ENCODE data around the gene KRTAP19-4. TPM values are rescaled to one million over a fixed set of nuclear protein-coding genes. Genes with fewer than 3 reads are reported as not detected.

The KRTAP19-4 gene
- total RNA-seq, 1 experiment from 2014 or later, result not detected

- no peaks in the 10 kb centered on the region for H3K36me3 ChIP-seq (ENCODE audit: low read depth, low read length)
- no peaks in the 10 kb centered on the region for H3F3A ChIP-seq (ENCODE audit: low read length, unreplicated experiment)
- H3K27me3 ChIP-seq (ENCODE audit: low read length), result no peaks in the 10 kb centered on the region
- DNase-seq, result no peak
- ATAC-seq, result no peak
- no peak within 1 kb of the TSS for H2AFZ ChIP-seq (ENCODE audit: low read length)
- TF ChIP-seq EZH2phosphoT487 (IDR thresholded peaks at IDR 0.05; ENCODE audit: borderline replicate concordance, low read length) (no peak), EZH2 (IDR thresholded peaks at IDR 0.05; ENCODE audit: low read length, unreplicated experiment) (no peak)
- TF ChIP-seq, protein P1, sequence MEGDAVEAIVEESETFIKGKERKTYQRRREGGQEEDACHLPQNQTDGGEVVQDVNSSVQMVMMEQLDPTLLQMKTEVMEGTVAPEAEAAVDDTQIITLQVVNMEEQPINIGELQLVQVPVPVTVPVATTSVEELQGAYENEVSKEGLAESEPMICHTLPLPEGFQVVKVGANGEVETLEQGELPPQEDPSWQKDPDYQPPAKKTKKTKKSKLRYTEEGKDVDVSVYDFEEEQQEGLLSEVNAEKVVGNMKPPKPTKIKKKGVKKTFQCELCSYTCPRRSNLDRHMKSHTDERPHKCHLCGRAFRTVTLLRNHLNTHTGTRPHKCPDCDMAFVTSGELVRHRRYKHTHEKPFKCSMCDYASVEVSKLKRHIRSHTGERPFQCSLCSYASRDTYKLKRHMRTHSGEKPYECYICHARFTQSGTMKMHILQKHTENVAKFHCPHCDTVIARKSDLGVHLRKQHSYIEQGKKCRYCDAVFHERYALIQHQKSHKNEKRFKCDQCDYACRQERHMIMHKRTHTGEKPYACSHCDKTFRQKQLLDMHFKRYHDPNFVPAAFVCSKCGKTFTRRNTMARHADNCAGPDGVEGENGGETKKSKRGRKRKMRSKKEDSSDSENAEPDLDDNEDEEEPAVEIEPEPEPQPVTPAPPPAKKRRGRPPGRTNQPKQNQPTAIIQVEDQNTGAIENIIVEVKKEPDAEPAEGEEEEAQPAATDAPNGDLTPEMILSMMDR (conservative IDR thresholded peaks at IDR 0.05; ENCODE audit: low read depth, low read length), result no peak
- H3K4me3 ChIP-seq (ENCODE audit: low read length), result no peak within 1 kb of the TSS
- POLR2A ChIA-PET (ENCODE audit: unreplicated experiment), result no interaction called here
- no peaks in the 10 kb centered on the region for H3K9me2 ChIP-seq (replicated peaks; ENCODE audit: low read length)
- H3K4me2 ChIP-seq (ENCODE audit: low read length), result no peak within 1 kb of the TSS
- intact Hi-C loops (cut with micrococcal nuclease), result no loop called here
- CTCF ChIA-PET, result interaction anchor here (0.5 kb wide), 1 partner anchor 760 kb away, joined by 3 read pairs; no protein-coding TSS in a partner anchor
- H3K4me1 ChIP-seq (ENCODE audit: insufficient read depth, low read length), result no peaks in the 10 kb centered on the region
- no peaks in the 10 kb centered on the region for H3K9me3 ChIP-seq (ENCODE audit: low read length)
- no TSS peak for BruUV-seq (replicated peaks)
- H3K27ac ChIP-seq (ENCODE audit: low read length), result no peak within 1 kb of the TSS
- H4K20me1 ChIP-seq (ENCODE audit: low read length), result no peaks in the 10 kb centered on the region
- no peak within 1 kb of the TSS for H3K9ac ChIP-seq (ENCODE audit: low read length)
- no peaks in the 10 kb centered on the region for H3K79me2 ChIP-seq (ENCODE audit: low read length)
Measured at GRCh38 chr21:30491963-30492428, 5.0 kb downstream of the KRTAP19-4 start, which contains the start of gene KRTAP19-3. Gene KRTAP19-3, minus strand, starts transcription at chr21:30492013. Its CDS starts 56 bp downstream, at chr21:30491957.

DNA sequence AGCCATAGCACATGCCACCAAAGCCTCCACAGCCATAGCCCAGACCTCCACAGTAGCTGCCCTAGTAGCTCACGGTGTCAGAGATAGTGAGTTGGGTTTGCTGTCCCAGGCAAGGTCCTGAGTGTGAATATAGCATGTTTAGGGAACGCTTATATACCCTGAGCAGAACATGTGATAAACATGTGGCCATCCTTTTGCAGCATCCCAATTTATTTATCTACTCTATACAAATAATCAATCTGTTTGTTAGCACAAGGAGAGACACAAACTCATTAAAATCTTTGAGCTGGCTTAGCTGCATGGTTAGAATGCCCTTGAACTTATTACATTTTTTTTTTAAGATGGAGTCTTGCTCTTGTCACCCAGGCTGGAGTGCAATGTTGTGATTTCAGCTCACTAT is 9.6 kb downstream of the KRTAP19-4 start, which contains the start of gene KRTAP19-2:
KRTAP19-2 (minus strand) TSS at position 101 of the 400 bp plus-strand sequence; CDS start at position 13, 88 bp downstream.
- intact Hi-C loops (cut with micrococcal nuclease), result no loop called here
- H3K4me3 ChIP-seq (ENCODE audit: low read length), result no peak within 1 kb of the TSS
- H3K9me3 ChIP-seq (ENCODE audit: low read length), result no peaks in the 10 kb centered on the region
- no peak within 1 kb of the TSS for H3K4me2 ChIP-seq (ENCODE audit: low read length)
- no peaks in the 10 kb centered on the region for H3K9me2 ChIP-seq (replicated peaks; ENCODE audit: low read length)
- H3K27ac ChIP-seq (ENCODE audit: low read length), result no peak within 1 kb of the TSS
- H4K20me1 ChIP-seq (ENCODE audit: low read length), result no peaks in the 10 kb centered on the region
- no peaks in the 10 kb centered on the region for H3F3A ChIP-seq (ENCODE audit: low read length, unreplicated experiment)
- no peak for TF ChIP-seq EZH2 (IDR thresholded peaks at IDR 0.05; ENCODE audit: low read length, unreplicated experiment)
- TF ChIP-seq, protein P1 (conservative IDR thresholded peaks at IDR 0.05; ENCODE audit: low read depth, low read length), result no peak
- no peak for TF ChIP-seq EZH2phosphoT487 (IDR thresholded peaks at IDR 0.05; ENCODE audit: borderline replicate concordance, low read length)
- no peak for DNase-seq
- ChIA-PET POLR2A (ENCODE audit: unreplicated experiment) (no interaction called here), CTCF (no interaction called here)
- H3K27me3 ChIP-seq (ENCODE audit: low read length), result no peaks in the 10 kb centered on the region
- no peak for ATAC-seq
- no peaks in the 10 kb centered on the region for H3K79me2 ChIP-seq (ENCODE audit: low read length)
- no peak within 1 kb of the TSS for H3K9ac ChIP-seq (ENCODE audit: low read length)
- H3K36me3 ChIP-seq (ENCODE audit: low read depth, low read length), result no peaks in the 10 kb centered on the region
- no peak within 1 kb of the TSS for H2AFZ ChIP-seq (ENCODE audit: low read length)
- no TSS peak for BruUV-seq (replicated peaks)
- no peaks in the 10 kb centered on the region for H3K4me1 ChIP-seq (ENCODE audit: insufficient read depth, low read length)

DNA sequence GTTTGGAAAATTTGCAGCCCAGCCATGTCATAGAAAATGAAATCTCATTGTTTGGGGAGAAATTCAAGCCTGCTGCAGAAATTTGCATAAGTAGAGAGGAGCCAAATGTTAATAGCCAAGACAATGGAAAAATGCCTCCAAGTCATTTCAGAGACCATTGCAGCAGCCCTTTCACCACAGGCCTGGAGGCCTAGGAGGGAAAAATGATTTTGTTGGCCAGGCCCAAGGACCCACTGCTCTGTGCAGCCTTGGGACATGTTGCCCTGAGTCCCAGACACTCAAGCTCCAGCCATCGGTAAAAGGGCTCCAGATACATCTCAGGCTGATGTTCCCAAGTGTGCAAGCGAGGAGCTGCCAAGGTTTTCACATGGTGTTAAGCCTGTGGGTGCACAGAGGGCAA is 10.8 kb downstream of the KRTAP19-4 start:
- H3K4me1 ChIP-seq (ENCODE audit: insufficient read depth, low read length), result no peaks in the 10 kb centered on the region
- no TSS peak for BruUV-seq (replicated peaks)

More for the DNA sequence above, 10.8 kb downstream of the KRTAP19-4 start:
- no peak for ATAC-seq
- Histone ChIP-seq H3K4me3 (ENCODE audit: low read length) (no peak overlapping the region), H4K20me1 (ENCODE audit: low read length) (no peaks in the 10 kb centered on the region), H3K27ac (ENCODE audit: low read length) (no peak overlapping the region), H3K36me3 (ENCODE audit: low read depth, low read length) (no peaks in the 10 kb centered on the region), H3F3A (ENCODE audit: low read length, unreplicated experiment) (no peaks in the 10 kb centered on the region), H2AFZ (ENCODE audit: low read length) (no peak overlapping the region), H3K79me2 (ENCODE audit: low read length) (no peaks in the 10 kb centered on the region), H3K27me3 (ENCODE audit: low read length) (no peaks in the 10 kb centered on the region), H3K9me2 (replicated peaks; ENCODE audit: low read length) (no peaks in the 10 kb centered on the region), H3K9me3 (ENCODE audit: low read length) (no peaks in the 10 kb centered on the region), H3K9ac (ENCODE audit: low read length) (no peak overlapping the region), H3K4me2 (ENCODE audit: low read length) (no peak overlapping the region)
- POLR2A ChIA-PET (ENCODE audit: unreplicated experiment), result no interaction called here
- intact Hi-C loops (cut with micrococcal nuclease), result no loop called here
- CTCF ChIA-PET, result no interaction called here
- no peak for DNase-seq
- TF ChIP-seq, protein P1 (conservative IDR thresholded peaks at IDR 0.05; ENCODE audit: low read depth, low read length), result no peak
- no peak for TF ChIP-seq EZH2phosphoT487 (IDR thresholded peaks at IDR 0.05; ENCODE audit: borderline replicate concordance, low read length)
- TF ChIP-seq EZH2 (IDR thresholded peaks at IDR 0.05; ENCODE audit: low read length, unreplicated experiment), result no peak
